Tibial artery (tissue), 4 donors: ENCODE measurements around the gene MYO5A.
"Not testable (repeated sequence)": the region's sequence is repeated elsewhere in the genome, so short reads cannot be mapped to it uniquely, and the experiment has no call there.

Source experiments
- DNase-seq, 2 donors: peaks; one replicate each; pipeline ENCODE4 v3.0.0-alpha.2; 2019
- H3K27ac ChIP-seq, 2 donors: fragments of 200-600 bp; sonication (generic) in 1 of 2; 1 replicate in 1 of 2; 2 replicates in 1 of 2; pipeline ENCODE4 v1.5.1; 2018 to 2019; ENCODE audit warnings: mild to moderate bottlenecking in 1 of 2
- H3K27me3 ChIP-seq, 2 donors: fragments of 200-600 bp; sonication (generic) in 1 of 2; one replicate each; pipeline versions ENCODE4 v1.5.1 to v1.6.0; 2016 to 2019
- H3K36me3 ChIP-seq, 3 donors: fragments of 200-600 bp; sonication (generic) in 2 of 3; one replicate each; pipeline ENCODE4 v1.5.1; 2016 to 2019; ENCODE audit warnings: mild to moderate bottlenecking in 2 of 3
- H3K4me1 ChIP-seq, 4 donors: fragments of 200-600 bp; sonication (generic) in 2 of 4; 1 replicate in 3 of 4; 2 replicates in 1 of 4; pipeline ENCODE4 v1.5.1; 2016 to 2019
- H3K4me3 ChIP-seq, 2 donors: fragments of 200-600 bp; sonication (generic) in 1 of 2; 1 replicate in 1 of 2; 2 replicates in 1 of 2; pipeline ENCODE4 v1.5.1; 2018 to 2019; ENCODE audit warnings: mild to moderate bottlenecking in 2 of 2
- H3K9me3 ChIP-seq, 3 donors: fragments of 200-600 bp; sonication (generic) in 1 of 3; one replicate each; pipeline ENCODE4 v1.5.1; 2016 to 2019
- intact Hi-C: fragments of 100-400 bp; cut with DNase I; formaldehyde crosslinking; loops from one replicate; pipeline ENCODE4 v1.15.0; 2023; ENCODE audit warnings: low total_unique reads
- TF ChIP-seq, protein P1 (sequence below), 2 experiments: fragments of 200-600 bp in 1 of 2; fragments of 450-650 bp in 1 of 2; IDR thresholded peaks; one replicate each; pipeline ENCODE4 v1.5.1; 2017 to 2019; ENCODE audit warnings: antibody characterized with exemption in 2 of 2, mild to moderate bottlenecking in 1 of 2, moderate library complexity in 1 of 2

Gene MYO5A

DNA sequence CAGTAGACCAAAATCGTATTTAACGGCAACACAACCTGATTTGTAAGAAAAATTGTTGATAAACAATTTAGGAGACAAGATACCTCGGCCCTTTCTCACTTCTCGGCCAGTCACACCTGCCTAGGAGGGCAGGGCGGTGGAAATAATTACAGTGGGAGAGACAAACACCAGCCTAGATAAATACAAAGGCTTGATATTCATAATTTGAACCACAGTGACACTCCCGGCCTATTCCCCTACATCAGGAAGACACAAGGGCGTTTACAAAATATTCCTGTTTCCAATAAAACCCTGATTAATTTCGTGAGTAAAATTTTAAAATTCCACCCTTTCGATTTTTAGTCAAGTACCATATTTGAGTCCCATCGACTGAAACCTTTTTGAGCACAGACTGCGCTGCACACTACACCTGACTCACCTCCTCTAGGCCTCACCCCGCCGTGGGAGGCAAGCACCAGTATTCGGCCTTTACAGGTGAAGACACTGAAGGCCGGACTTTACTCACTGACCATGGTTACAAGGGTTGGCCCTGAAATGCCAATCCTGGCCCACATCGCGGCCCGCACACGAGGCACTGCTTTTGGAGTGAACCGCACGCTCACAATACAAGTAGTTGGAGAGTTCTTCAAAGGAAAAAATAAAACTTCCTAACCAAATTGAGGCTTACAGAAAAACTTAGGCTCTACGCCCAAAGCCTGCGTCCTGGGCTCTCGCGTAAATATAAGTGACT, 39.4 kb upstream of the MYO5A start:
- Histone ChIP-seq H3K36me3 (no peaks in the 10 kb centered on the region), H3K9me3 (no peaks in the 10 kb centered on the region), H3K27ac (peak overlapping the region; percentile 83 to 96), H3K4me3 (peak overlapping the region; percentile 75 to 87), H3K4me1 (peaks cover 0 to 49% (median 28%) of the 10 kb centered on the region in 4 donors), H3K27me3 (no peaks in the 10 kb centered on the region)
- TF ChIP-seq, protein P1, sequence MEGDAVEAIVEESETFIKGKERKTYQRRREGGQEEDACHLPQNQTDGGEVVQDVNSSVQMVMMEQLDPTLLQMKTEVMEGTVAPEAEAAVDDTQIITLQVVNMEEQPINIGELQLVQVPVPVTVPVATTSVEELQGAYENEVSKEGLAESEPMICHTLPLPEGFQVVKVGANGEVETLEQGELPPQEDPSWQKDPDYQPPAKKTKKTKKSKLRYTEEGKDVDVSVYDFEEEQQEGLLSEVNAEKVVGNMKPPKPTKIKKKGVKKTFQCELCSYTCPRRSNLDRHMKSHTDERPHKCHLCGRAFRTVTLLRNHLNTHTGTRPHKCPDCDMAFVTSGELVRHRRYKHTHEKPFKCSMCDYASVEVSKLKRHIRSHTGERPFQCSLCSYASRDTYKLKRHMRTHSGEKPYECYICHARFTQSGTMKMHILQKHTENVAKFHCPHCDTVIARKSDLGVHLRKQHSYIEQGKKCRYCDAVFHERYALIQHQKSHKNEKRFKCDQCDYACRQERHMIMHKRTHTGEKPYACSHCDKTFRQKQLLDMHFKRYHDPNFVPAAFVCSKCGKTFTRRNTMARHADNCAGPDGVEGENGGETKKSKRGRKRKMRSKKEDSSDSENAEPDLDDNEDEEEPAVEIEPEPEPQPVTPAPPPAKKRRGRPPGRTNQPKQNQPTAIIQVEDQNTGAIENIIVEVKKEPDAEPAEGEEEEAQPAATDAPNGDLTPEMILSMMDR (IDR thresholded peaks at IDR 0.05) = no peak
- intact Hi-C loops = loop anchor here (2.0 kb wide), 1 partner anchor 39 kb away; the partner anchor contains the start of gene MYO5A
- no peak for DNase-seq

DNA sequence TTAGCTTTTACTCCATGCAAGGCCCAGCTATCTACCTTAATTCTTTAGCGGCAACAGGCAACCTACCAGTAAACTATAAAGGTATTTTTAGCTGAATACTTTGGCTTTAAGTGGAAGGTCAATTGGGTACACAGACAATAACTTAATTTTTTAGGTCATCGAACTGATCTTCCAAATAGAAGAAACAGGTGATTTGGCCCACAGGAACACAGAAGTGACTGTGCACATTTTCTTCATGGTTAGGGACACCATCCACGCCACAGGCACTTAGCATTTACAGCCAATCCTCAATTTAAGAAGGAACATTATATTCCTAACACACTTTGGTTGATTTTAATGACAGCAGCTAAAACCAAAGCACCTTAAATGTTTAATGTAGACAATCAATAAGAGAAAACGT, 38.2 kb upstream of the MYO5A start:
- intact Hi-C loops = no loop called here
- DNase-seq = no peak
- peak overlapping the region; percentile 75 to 87 for H3K4me3 ChIP-seq
- TF ChIP-seq, protein P1 (IDR thresholded peaks at IDR 0.05) = no peak
- peaks cover 0 to 52% (median 30%) of the 10 kb centered on the region in 4 donors for H3K4me1 ChIP-seq
- no peak overlapping the region for H3K27ac ChIP-seq
- no peaks in the 10 kb centered on the region for H3K9me3 ChIP-seq
- no peaks in the 10 kb centered on the region for H3K36me3 ChIP-seq
- H3K27me3 ChIP-seq = no peaks in the 10 kb centered on the region

DNA sequence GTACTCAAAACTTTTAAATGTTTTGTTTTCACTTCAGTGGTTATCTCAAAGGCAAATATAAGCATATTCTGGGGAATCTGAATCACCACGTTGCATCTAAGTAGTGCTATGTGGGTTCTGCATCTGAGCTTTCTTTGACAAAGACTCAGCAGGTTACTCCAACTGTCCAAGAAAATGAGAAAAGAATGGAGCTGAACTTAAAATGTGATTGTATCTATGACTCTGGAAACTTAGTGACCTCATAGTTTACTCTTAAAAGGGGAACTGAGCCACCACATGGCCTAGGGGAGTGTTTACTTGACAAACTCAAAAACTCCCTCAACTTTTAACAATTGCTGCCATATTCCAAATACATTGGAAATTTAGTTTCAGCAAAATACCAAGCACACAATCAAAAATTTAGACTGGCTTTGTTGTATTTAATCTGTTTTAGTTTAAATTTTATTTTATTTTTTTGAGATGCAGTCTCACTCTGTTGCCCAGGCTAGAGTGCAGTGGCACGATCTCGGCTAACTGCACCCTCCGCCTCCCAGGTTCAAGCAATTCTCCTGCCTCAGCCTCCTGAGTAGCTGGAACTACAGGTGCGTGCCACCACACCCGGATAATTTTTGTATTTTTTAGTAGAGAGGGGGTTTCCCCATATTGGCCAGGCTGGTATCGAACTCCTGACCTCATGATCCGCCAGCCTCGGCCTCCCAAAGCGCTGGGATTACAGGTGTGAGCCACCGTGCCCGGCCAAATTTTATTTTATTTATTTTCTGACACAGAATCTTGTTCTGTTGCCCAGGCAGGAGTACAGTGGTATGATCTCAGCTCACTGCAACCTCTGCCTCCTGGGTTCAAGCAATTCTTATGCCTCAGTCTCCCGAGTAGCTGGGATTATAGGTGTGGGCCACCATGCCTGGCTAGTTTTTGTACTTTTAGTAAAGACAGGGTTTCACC, 37.0 kb upstream of the MYO5A start:
- H3K9me3 ChIP-seq, H3K27me3 ChIP-seq, H3K36me3 ChIP-seq, H3K27ac ChIP-seq, intact Hi-C loops, H3K4me3 ChIP-seq, DNase-seq: not testable (repeated sequence)
- peaks cover 0 to 64% (median 31%) of the 10 kb centered on the region in 4 donors for H3K4me1 ChIP-seq

DNA sequence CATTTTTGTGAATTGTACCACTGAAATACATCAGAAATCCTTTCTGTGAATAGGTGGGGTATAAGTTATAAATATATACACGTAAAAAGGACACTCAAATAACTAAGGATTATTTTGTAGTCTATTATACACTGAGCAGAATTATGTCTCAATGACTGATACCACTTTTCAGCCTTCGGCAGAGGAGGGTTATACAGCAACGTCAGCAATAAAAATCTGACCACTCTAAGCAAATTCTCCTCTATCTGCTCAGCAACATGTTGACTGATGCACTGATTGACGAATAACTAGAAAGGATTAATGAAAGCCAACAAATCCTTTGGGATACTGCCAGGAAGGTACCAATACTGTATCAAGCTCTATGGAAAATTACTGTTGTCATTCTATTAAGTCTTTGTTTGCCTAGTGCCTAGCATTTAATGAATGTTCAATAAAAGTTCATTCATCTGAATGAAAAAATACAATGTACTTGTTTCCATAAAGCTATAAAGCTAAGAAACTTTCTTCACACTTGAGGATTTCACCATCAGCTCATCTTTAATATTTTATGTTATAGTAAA, 34.9 kb upstream of the MYO5A start:
- TF ChIP-seq, protein P1 (IDR thresholded peaks at IDR 0.05) = no peak
- Histone ChIP-seq H3K4me1 (peaks cover 0 to 85% (median 34%) of the 10 kb centered on the region in 4 donors), H3K27ac (no peak overlapping the region)

DNA sequence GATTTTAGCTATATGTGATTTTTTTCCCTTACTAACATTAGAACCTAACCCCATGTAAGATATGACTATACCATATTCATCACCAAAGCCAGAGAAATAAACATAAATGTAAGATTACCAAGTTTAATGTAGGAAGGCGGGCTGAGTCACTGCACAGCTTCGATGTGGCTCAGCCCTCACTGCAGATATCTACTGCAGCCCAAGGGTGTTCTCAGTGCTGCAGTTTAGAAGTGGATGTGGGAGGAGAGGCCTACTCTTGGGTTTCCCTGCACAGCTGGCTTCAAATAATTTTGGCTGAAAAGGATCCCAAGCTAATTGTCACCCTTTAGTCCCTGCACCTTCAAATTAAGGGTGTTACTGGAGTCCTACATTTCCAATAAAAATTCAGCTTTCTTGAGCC, 30.9 kb upstream of the MYO5A start:
- Histone ChIP-seq H3K9me3 (no peaks in the 10 kb centered on the region), H3K27me3 (no peaks in the 10 kb centered on the region), H3K36me3 (peaks cover 0 to 10% (median 9%) of the 10 kb centered on the region in 3 donors), H3K4me1 (peaks cover 0 to 74% (median 25%) of the 10 kb centered on the region in 4 donors), H3K27ac (no peak overlapping the region), H3K4me3 (no peak overlapping the region)
- intact Hi-C loops = no loop called here
- DNase-seq = no peak
- TF ChIP-seq, protein P1 (IDR thresholded peaks at IDR 0.05) = no peak

More for the DNA sequence above, 34.9 kb upstream of the MYO5A start:
- DNase-seq = no peak
- Histone ChIP-seq H3K9me3 (no peaks in the 10 kb centered on the region), H3K27me3 (no peaks in the 10 kb centered on the region), H3K4me3 (no peak overlapping the region), H3K36me3 (no peaks in the 10 kb centered on the region)
- intact Hi-C loops = no loop called here
